Measurements from ENCODE around the gene EPX.
A peak's percentile ranks its signal among the peaks of the same experiment; 100 is the strongest.

Gene EPX

DNA sequence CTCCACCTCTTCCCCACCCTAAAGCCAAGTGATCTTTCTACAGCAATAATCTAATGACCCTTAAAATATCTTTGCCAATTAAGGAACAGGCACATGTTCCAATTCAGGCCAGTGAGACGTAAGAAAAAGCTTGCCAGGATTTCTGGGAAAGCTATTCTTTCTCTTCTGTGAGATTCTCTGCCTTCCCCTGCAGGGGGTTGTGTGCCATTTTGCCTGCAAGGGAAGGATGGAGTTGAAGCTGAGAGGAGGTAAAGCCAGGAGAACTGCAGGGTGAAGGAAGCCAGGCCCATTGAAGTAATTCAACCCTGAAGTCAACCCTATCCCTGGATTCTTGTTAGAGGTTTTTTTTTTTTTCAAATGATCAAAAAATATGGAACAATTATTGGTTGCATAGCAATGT, 36.9 kb downstream of the EPX start:
- no peak for DNase-seq

DNA sequence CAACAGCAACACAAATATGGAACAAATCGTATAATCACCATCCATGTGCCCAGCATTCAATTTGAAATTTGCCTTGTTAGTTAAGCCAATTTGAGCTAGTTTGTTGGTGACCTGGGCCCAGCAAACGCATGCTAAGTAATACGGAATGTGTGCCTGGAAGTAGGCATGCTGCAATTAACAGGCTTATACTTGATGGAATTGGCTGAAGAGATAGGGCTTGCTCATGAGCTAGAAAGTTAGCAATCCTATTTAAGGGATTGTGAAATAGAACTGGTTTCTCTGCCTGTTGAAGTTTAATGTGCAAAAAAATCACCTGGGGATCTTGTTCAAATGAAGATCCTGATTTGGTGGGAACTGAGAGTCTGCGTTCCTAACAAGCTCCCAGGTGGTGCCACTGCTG, 37.4 kb downstream of the EPX start:
- no peak for DNase-seq

DNA sequence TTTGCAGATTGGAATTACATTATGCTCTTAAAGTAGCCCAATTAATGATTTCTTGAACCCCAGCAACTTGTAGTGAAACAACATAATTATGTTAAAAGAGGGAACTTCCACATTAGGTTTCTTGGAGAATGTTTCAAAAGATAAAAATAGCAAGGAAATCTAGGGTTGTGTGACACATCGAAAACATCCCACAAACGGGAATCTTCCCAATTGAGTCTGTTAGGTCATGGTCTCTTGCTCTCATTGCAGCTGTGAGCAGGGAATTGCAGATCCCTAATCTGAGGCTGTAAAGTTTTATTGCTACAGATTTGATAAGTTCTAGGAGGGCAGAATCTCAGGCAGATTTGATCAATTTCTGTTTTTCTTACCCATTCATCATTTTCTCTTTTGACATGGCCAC, 39.1 kb downstream of the EPX start:
- DNase-seq: peak; percentile 69

- DNase-seq: peak; percentile 97
Measured at GRCh38 chr17:58232707-58233156, 40.2 kb downstream of the EPX start.

GRCh38 chr17:58233543-58233942, 41.0 kb downstream of the EPX start:
- DNase-seq: peak; percentile 57

DNA sequence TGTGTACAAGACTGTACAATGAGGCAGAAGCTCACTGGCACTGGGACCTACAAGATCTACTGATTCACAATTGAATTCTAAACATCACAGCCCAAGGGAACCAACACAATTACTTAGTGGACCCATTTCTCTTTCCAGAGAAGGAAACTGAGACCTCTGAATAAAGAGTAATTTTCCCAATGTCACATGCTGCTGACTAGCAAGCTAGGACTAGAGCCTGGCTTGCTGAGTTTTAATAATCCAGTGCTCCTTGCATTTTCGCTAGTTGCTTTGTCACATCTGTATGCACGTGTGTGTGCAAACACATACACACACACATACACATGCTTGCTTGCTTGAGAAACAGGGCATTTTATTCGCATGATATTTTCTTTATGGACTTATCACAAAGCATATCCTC, 42.0 kb downstream of the EPX start:
- no peak for DNase-seq

GRCh38 chr17:58235821-58236220, 43.3 kb downstream of the EPX start:
- DNase-seq: no peak

GRCh38 chr17:58236394-58236793, 43.9 kb downstream of the EPX start:
- DNase-seq: no peak

DNA sequence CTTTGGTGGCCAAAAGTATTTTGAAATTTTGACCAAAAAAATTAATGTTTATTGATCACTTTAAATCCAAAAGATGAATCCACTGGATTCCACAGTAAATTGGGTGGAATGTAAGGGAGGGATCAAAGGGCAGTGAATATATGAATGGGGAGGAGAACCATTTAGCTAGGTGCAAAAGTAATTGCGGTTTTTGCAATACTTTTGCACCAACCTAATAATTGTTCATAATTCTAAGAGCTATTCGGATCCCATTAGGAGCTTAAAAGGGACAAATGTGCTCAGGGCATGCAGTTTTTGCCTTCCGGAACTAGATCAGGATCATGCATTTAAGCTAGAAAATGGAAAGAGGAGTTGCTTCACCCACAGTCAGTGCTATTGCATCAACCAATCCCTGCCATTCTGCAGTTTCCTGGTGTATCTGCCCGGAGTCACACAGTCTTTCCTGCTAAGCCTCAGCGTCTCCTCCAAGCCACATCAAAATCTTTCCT, 45.7 kb downstream of the EPX start, which contains the start of gene LPO:
Gene LPO, plus strand, starts transcription at position 438 of the 488 bp plus-strand sequence. CDS start 4,396 bp downstream, outside the sequence.
- DNase-seq: no peak

DNA sequence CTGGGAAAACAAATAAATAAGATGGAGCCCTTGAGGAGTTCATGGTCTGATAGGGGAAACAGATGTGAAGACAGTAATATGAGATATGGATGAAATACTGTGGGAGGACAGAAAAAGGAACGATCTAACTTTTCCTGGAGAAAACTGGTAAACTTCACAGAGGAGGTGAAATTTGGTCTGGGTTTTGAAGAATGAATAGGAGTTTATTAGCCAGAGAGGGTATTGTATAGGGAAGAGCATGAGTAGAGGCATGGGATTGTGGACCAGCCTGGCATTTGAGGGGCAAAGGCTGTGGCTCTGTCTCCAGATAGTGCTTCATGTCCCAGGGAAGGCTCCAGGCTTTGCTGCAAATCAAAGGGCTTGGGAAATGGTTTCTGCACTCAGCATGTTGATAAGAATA, 47.5 kb downstream of the EPX start:
- no peak for DNase-seq

DNA sequence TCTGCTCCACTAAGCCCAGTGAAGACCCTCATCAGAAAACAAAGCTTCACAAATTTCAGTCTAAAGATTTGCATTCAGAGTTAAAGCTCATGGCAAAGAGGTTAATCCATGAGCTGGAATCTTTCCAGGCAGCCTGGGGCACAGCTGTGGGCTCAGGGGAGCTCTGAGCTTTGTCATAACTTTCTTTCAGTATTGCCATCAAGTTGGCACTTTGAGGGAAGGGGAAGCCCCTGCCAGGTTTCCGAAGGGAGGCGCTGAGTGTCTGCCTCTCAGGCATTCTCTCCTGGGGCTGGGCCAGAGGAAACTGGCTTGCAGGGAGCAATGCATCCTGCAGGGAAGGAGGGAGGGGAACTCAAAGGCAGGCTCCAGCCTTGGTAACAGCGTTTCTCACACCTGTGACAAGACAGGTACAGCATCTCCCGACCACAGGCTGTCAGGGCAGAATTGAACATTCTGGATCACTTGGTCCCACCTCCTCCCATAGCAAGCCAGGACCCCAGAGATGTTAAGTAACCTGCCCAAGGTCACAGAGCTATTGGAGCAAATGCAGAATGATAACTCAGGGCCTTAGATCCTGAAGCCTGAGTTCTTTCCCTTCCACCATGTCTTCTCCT, 49.8 kb downstream of the EPX start:
- DNase-seq: no peak

DNA sequence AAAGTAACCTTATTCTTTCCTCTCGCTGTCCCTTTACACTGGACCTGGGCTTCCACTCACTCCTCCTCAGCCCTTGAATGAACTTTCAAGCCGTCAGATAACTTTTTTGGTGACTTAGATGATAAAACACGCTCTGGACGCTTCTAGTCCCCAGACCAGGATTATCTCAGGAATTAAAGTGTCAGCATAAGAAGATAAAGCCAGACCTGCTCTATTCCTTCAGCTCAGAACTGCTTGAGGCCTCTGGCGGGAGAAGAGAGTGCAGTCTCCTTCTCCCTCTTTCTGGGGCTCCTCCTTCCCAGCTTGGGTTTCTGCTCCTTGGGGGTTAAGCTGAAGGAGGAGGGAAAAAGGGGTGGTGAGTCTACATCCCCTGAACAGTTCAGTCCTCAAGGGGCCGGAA, 52.4 kb downstream of the EPX start:
- no peak for DNase-seq

- DNase-seq: no peak
Measured at GRCh38 chr17:58245428-58246103, 53.0 kb downstream of the EPX start.

GRCh38 chr17:58246104-58246740, 53.7 kb downstream of the EPX start:
- DNase-seq: no peak

- DNase-seq: no peak
Measured at GRCh38 chr17:58246781-58247180, 54.3 kb downstream of the EPX start.

- DNase-seq: peak; percentile 14
Measured at GRCh38 chr17:58247511-58248363, 55.2 kb downstream of the EPX start.

DNA sequence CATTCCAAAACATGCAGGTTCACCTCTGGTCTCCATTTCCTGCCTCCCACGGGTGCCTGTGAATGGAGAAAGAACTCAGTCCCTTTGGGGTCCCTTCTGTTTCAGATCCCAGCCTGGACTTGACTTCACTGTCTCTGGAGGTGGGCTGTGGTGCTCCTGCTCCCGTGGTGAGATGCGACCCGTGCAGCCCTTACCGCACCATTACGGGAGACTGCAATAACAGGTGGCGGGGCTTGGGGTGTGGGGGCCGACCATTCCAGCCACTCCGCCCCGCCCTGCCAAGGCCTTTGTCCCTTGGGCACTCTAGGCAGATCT, 56.4 kb downstream of the EPX start:
- DNase-seq: no peak

DNA sequence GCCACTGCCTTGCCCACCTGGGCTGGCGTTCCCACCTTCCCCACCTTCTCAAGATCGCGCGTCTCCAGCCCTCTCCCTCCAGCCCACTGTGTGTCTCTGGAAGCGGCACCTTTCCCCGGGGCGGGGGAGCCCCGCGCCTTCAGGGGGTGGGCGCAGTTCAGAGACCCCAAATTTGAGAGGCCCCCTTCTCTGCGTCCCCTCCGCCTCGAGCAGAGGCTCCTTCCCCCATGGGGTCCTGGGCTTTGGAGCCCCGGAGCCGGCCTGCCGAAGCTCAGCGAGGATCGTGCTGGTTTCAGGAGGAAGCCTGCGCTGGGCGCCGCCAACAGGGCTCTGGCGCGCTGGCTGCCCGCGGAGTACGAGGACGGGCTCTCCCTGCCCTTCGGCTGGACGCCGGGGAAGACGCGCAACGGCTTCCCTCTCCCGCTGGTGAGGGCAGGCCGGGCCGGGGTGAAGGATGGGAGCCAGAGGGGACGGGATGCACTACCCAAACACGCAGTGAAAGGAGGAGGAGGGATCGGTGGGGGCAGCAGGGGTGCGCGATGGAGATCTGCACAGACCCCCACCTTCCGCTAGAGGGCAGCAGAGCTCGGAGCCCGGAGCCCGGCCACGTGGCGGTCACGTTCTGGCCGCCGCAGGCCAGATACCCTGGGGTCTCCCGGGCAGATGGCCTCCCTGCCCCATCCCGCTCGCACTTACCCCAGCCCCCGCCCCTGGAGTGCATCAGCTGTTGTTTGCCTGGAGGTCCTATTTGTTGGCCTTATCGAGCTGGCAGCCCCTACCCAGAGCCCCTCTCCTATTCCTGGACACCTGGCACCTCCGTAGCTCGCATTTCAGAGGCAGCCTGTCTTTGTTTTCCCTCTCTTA, 57.0 kb downstream of the EPX start:
- peak; percentile 74 for DNase-seq

GRCh38 chr17:58250344-58251011, 58.0 kb downstream of the EPX start:
- DNase-seq: no peak

DNA sequence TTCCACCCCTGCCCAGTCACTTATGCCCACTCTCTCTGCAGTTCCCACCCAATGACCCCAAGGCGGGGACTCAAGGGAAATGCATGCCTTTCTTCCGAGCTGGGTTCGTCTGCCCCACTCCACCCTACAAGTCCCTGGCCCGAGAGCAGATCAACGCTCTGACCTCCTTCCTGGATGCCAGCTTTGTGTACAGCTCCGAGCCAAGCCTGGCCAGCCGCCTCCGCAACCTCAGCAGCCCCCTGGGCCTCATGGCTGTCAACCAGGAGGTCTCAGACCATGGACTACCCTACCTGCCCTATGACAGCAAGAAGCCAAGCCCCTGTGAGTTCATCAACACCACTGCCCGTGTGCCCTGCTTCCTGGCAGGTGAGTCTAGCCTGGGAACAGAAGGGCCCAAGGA, 59.6 kb downstream of the EPX start:
- DNase-seq: no peak

DNA sequence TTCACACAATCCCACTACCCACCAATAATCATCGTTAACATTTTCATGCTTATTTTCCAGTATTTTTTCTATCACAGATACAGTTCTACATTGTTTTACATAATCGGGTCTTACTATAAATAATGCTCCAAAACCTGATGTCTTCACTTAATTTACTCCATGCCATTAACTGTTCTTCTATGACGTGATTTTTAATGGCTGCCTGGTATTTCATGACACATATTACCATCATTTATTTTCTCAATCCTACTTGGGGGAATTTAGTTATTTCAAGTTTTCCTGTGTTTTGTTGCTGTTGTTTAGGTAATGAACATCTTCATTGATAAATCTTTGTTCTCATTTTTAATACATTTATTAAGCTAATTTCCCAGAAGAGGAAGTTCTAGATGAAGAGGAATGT, 60.6 kb downstream of the EPX start:
- no peak for DNase-seq

All from suppressor macrophage treated with lipopolysaccharide for 4 hours (primary cell).